ENCODE data around the gene GLYATL1.

The GLYATL1 gene

GRCh38 chr11:58939277-58939676, at the start of gene GLYATL1:
TSS of gene GLYATL1 (plus strand) at chr11:58939488. CDS start at chr11:58947088, 7,600 bp downstream.
- DNase-seq: no peak

- no peak for DNase-seq
Observed at GRCh38 chr11:58893899-58894298, 45.4 kb upstream of the GLYATL1 start.

- DNase-seq: no peak
Observed at GRCh38 chr11:58898106-58898505, 41.2 kb upstream of the GLYATL1 start.

- no peak for DNase-seq
Observed at GRCh38 chr11:58900479-58901420, 38.5 kb upstream of the GLYATL1 start.

GRCh38 chr11:58902881-58903280, 36.4 kb upstream of the GLYATL1 start:
- DNase-seq: no peak

- DNase-seq: peak; percentile 54
Observed at GRCh38 chr11:58905011-58905720, 34.1 kb upstream of the GLYATL1 start.

- DNase-seq: peak; percentile 92
Observed at GRCh38 chr11:58905721-58906547, 33.4 kb upstream of the GLYATL1 start.

GRCh38 chr11:58907780-58908179, 31.5 kb upstream of the GLYATL1 start:
- no peak for DNase-seq

GRCh38 chr11:58912124-58912523, 27.2 kb upstream of the GLYATL1 start:
- DNase-seq: no peak

- DNase-seq: no peak
Observed at GRCh38 chr11:58913685-58914084, 25.6 kb upstream of the GLYATL1 start.

GRCh38 chr11:58914821-58915543, 24.3 kb upstream of the GLYATL1 start:
- DNase-seq: no peak

GRCh38 chr11:58916637-58917036, 22.7 kb upstream of the GLYATL1 start:
- no peak for DNase-seq

GRCh38 chr11:58917159-58917783, 22.0 kb upstream of the GLYATL1 start:
- no peak for DNase-seq

GRCh38 chr11:58919561-58919960, 19.7 kb upstream of the GLYATL1 start:
- no peak for DNase-seq

- no peak for DNase-seq
Observed at GRCh38 chr11:58919980-58920379, 19.3 kb upstream of the GLYATL1 start.

- no peak for DNase-seq
Observed at GRCh38 chr11:58921778-58922390, 17.4 kb upstream of the GLYATL1 start.

GRCh38 chr11:58922479-58922878, 16.8 kb upstream of the GLYATL1 start:
- no peak for DNase-seq

- DNase-seq: no peak
Observed at GRCh38 chr11:58923300-58923788, 15.9 kb upstream of the GLYATL1 start.

GRCh38 chr11:58924230-58924629, 15.1 kb upstream of the GLYATL1 start:
- DNase-seq: no peak

- no peak for DNase-seq
Observed at GRCh38 chr11:58926251-58926650, 13.0 kb upstream of the GLYATL1 start.

- DNase-seq: no peak
Observed at GRCh38 chr11:58926695-58927094, 12.6 kb upstream of the GLYATL1 start.
